Measurements from ENCODE around the gene IGF2. TPM values are rescaled to one million over a fixed set of nuclear protein-coding genes. Genes with fewer than 3 reads are reported as not detected.

Gene IGF2
- total RNA-seq, 4 donors from 2014 or later = 1.9 to 15.5 (median 9.5) TPM

DNA sequence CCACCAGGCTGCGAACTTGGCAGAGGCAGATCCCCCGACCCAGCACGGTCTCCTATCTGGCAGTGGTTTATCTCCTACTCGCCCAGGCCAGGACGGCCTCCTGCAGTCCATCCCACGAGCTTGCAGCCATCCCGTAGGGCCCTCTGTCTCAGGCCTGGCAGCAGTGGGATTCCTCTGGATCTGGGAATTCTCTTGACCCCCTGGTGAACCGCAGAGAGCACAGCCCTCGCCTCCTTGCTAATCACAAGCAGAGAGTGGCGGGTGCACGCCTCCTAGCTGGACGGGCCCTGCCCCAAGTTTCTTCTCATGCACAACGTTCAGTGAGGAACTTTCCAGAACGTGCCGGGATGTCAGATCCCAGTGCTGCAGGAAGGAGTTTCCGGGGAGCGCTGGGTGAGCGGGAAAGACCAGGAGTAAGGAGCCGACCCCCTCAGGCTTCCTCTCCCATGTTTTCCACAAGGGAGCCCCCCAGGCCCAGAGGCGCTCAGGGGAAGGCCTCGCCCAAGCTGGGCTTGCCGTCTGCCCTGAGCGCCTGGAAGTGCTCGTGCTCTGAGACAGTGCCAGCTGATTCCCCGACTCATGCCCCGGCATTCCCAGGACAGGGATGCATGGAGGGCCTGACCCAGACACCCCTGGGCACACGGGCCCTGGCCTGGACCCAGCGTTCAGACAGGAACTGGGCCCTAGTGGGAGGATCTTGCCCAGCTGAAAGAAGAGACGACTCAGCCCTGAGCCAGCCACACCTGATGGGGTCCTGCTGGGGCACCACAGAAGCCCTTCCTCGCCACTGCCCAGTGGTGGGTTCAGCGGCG lies 24.6 kb downstream of the IGF2 start:
- Histone ChIP-seq H3K36me3 (no peaks in the 10 kb centered on the region), H3K9me3 (peaks cover 0 to 6% (median 0%) of the 10 kb centered on the region in 4 donors), H3K27me3 (no peaks in the 10 kb centered on the region), H3K4me3 (no peak overlapping the region), H3K4me1 (no peaks in the 10 kb centered on the region), H3K27ac (no peak overlapping the region)
- no peak for TF ChIP-seq POLR2A (IDR thresholded peaks at IDR 0.05)
- TF ChIP-seq, protein P1, sequence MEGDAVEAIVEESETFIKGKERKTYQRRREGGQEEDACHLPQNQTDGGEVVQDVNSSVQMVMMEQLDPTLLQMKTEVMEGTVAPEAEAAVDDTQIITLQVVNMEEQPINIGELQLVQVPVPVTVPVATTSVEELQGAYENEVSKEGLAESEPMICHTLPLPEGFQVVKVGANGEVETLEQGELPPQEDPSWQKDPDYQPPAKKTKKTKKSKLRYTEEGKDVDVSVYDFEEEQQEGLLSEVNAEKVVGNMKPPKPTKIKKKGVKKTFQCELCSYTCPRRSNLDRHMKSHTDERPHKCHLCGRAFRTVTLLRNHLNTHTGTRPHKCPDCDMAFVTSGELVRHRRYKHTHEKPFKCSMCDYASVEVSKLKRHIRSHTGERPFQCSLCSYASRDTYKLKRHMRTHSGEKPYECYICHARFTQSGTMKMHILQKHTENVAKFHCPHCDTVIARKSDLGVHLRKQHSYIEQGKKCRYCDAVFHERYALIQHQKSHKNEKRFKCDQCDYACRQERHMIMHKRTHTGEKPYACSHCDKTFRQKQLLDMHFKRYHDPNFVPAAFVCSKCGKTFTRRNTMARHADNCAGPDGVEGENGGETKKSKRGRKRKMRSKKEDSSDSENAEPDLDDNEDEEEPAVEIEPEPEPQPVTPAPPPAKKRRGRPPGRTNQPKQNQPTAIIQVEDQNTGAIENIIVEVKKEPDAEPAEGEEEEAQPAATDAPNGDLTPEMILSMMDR (IDR thresholded peaks at IDR 0.05) = no peak
- DNase-seq = no peak

- no peak for TF ChIP-seq POLR2A (IDR thresholded peaks at IDR 0.05)
- TF ChIP-seq, protein P1 (IDR thresholded peaks at IDR 0.05) = no peak
- Histone ChIP-seq H3K27me3 (no peaks in the 10 kb centered on the region), H3K4me3 (no peak overlapping the region), H3K4me1 (no peaks in the 10 kb centered on the region), H3K36me3 (no peaks in the 10 kb centered on the region), H3K27ac (no peak overlapping the region), H3K9me3 (peaks cover 0 to 6% (median 0%) of the 10 kb centered on the region in 4 donors)
- no peak for DNase-seq
These were observed 25.4 kb downstream of the IGF2 start for GRCh38 chr11:2113776-2114175.

- no peak for DNase-seq
- Histone ChIP-seq H3K4me1 (no peaks in the 10 kb centered on the region), H3K4me3 (no peak overlapping the region), H3K36me3 (no peaks in the 10 kb centered on the region), H3K27ac (no peak overlapping the region), H3K9me3 (no peaks in the 10 kb centered on the region), H3K27me3 (no peaks in the 10 kb centered on the region)
- TF ChIP-seq, protein P1 (IDR thresholded peaks at IDR 0.05) = no peak
- TF ChIP-seq POLR2A (IDR thresholded peaks at IDR 0.05) = no peak
These were observed 28.7 kb downstream of the IGF2 start for GRCh38 chr11:2110521-2110920.

DNA sequence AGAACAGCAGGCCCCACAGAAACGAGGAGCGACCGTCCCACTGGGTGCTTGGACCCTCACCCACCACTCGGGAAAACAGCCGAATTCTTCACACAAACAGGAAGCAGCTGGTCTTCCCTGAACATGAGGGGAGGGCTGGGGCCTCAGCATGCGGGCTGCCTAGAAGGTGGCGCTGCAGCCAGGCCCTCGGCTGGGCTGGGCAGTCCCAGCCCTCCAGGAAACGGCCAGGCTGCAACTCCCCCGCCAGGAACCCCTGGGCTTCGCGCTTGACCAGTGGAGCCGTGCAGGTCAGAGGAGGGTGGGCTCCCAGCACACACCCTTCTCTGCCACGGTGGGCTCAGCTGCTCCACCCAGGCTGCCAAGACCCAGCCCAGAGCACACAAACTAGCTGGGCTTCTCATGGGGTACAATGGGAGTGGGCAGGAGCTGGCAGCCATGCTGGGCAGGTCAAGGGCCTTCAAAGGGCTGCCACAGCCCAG lies 29.6 kb downstream of the IGF2 start:
- no peaks in the 10 kb centered on the region for H3K27me3 ChIP-seq
- TF ChIP-seq POLR2A (IDR thresholded peaks at IDR 0.05) = no peak
- TF ChIP-seq, protein P1 (IDR thresholded peaks at IDR 0.05) = no peak
- DNase-seq = no peak
- no peaks in the 10 kb centered on the region for H3K36me3 ChIP-seq
- no peaks in the 10 kb centered on the region for H3K9me3 ChIP-seq
- no peaks in the 10 kb centered on the region for H3K4me1 ChIP-seq
- H3K27ac ChIP-seq = no peak overlapping the region
- no peak overlapping the region for H3K4me3 ChIP-seq

- H3K9me3 ChIP-seq = no peaks in the 10 kb centered on the region
- DNase-seq = no peak
- TF ChIP-seq, protein P1 (IDR thresholded peaks at IDR 0.05) = no peak
- TF ChIP-seq POLR2A (IDR thresholded peaks at IDR 0.05) = no peak
- no peaks in the 10 kb centered on the region for H3K27me3 ChIP-seq
- no peaks in the 10 kb centered on the region for H3K4me1 ChIP-seq
- no peak overlapping the region for H3K27ac ChIP-seq
- H3K36me3 ChIP-seq = no peaks in the 10 kb centered on the region
- H3K4me3 ChIP-seq = no peak overlapping the region
These were observed 30.3 kb downstream of the IGF2 start for GRCh38 chr11:2108675-2109491.

Data from Peyer's patch (tissue), 4 donors.